HG02970 (cell line): ENCODE data around the gene PRSS3.
"Not testable (repeated sequence)": the region's sequence is repeated elsewhere in the genome, so short reads cannot be mapped to it uniquely, and the experiment has no call there.

Source experiments
- ATAC-seq: cut with Tn5 transposase; IDR thresholded peaks from one replicate; pipeline ENCODE4 v1.9.1; 2021; ENCODE audit warnings: mild to moderate bottlenecking, moderate library complexity, moderate number of reproducible peaks; ENCODE audit not compliant: unreplicated experiment, low FRiP score

Gene PRSS3

DNA sequence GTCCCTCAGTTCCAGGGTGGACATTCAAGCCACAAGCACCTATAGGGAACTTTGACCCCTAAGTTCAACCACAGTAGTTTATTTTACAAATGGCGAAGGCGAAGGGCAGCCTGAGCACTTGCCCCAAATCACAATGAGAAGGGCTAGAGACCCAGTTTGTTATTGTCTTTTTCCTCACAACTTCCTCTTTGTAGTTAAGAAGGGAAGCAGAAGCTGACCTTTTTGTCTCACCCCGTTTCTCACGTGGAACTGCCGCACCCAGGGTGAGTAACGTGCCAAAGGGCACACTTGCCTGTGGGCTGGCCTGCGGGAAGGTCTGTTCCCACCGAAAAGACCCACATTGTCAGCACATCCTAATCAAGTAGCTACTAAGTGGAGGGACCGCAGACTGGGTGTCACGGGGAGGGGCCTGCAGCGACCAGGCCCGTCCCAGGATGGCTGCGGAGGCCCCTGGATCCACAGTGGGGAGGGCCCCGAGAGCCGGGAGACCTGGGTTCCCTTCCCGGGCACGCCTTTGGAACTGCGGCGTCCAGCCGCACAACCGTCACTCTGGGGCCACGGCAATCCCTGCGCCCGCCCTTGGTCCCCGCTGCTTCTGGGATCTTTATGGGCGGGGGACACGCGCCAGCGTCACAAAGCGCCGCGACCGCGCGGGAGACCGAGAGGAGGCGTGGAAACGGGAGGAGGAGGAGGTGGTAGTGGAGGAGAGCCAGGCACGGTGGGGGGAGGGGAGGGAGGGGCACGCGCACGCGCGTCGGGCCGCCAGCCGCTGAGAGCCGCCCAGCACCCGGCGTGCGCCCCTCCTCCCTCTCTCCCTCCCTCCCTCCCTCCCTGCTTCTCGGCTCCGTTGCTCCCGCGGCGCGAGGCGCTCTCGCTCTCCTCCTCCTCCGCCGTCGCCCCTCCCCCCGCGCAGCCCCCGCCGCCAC is 21.2 kb downstream of the PRSS3 start, which contains the start of gene UBE2R2:
Gene UBE2R2, plus strand, starts transcription at position 834 of the 926 bp plus-strand sequence. CDS start 598 bp downstream, outside the sequence.
- ATAC-seq, result peak; percentile 61

DNA sequence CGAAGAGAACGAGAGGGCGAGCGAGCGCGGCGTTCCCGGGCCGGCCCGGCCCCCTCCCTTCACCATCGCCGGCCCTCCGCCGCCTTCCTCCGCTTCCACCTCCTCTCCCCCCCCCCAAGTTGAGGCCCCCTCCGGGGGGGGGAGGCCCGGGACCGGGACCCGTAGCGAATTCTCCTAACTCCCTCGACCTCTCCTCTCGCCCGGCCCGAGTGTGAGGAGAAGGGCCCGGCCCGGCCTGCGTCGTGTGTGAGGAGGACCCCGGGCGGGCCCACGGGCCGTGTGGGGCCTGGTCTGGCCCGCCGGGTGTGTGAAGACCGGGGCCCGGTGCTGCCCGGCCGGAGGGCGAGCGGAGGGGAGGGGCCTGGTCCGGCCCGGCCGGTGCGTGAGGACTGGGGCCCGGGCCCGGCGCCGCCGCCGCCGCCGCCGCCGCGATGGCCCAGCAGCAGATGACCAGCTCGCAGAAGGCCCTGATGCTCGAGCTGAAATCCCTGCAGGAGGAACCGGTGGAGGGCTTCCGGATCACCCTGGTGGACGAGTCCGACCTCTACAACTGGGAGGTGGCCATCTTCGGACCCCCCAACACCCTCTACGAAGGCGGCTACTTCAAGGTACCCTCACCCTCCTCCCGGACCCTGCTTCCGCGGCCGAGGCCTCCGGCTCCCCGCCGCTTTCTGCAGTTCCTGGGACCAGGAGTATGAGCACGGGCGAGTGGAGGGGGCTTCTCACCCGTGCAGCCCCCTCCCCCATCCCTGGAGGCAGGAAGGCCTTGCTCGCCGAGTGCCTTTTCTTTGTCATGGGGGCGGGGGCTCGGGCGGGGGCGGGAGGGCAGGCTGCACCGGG is 22.2 kb downstream of the PRSS3 start:
- peak; percentile 27 for ATAC-seq

DNA sequence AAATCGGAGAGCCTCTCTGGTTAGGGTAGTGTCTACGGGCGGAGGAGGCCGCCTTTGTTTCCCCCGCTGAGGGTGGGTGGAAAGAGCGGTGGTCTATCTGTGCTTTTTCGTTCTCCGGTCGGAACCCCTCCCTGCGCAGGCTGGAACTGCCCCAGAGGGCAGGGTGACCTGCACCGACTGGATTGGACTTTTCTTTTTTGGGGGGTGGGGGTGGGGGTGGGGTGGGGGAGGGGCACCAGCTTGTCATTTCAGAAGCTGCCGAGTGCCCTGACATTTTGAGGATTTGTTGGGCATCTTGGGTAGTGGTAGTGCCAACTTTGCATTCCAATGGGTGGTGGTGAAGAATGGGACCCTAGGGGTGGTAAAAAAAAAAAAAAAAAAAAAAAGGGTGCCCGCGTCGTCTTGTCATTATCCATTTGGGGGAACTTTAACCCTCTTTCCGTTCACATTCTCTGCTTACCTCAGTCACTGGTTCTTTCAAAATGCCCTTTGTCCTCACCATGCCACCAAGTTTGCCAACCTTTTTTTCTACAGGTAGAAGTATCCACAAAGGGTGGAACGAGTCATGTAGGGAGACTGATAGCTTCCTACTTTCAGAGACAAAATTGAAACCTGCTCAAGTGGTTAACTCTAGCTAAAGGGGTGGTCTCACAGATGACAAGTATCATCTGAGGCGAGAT is 22.9 kb downstream of the PRSS3 start:
- no peak for ATAC-seq

DNA sequence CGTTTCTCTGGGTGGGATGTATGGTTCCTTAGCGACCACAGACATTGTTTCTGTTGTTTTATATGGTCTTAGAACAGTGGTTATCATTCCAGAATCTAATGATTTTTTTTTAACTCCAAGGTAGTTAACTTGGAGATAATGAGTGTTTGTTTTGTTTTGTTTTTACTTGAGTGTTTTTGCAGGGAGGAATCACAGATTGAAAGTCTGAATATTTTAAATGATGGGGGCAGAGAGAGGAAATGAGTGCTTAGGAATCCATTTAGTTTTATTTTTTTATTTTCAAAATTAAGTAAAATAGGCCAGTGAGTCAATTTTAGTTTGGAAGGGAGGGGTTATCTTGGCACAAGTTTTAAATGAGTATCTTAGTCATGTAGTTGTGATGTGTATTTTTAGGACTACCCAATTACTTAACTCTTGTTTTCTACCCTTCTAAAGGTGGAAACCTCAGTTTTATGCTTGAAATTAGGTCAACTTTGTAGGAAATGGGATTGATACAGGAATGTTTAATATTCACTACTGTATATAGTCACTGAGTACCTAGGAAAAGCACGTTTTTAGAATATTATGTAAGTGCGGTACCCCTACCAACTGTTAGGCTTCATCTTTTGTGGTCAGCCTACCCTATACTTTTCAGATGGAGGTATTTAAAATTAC is 23.6 kb downstream of the PRSS3 start:
- no peak for ATAC-seq

DNA sequence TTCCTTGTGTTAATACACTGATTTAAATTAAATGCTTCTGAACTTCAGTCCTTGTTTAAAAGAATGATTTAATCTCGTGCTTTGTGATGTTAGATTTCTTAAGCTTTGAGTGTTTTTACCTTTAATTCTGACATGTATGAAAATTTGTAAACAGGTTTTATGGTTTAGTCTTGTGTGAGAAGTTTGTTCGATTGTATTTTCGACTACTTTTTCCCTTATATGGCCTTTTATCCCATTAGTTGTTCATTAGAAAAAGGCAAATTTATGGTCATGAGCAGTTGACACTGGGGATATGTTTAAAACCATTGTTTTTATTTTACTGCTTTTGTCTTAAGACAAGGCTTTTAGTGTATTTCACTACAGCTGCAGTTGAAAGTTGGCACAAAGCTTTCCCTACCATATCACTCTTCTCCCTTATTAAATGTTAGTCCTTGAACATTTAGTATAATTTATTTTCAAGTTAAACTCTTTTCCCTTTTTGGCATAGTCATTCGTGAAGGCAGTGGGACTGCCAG is 24.9 kb downstream of the PRSS3 start:
- no peak for ATAC-seq

DNA sequence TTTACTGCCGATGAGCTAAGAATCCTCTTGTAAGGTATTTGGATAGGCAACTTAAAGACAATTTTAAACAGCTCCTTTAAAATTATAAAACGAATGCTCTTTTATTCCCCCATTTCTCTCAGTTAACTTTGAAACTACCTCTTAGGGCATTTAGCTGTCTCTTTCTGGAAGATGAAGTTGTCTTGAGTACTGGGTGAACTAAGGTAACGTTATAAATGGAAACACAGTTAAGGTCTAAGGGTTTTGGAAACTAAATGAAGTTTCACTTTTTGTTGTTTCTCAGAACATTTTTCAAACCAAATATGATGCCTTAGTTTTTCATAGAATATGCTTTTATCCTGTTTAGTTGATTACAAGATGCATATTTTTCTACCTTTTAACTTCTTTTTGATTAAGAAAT is 28.4 kb downstream of the PRSS3 start:
- ATAC-seq, result no peak

DNA sequence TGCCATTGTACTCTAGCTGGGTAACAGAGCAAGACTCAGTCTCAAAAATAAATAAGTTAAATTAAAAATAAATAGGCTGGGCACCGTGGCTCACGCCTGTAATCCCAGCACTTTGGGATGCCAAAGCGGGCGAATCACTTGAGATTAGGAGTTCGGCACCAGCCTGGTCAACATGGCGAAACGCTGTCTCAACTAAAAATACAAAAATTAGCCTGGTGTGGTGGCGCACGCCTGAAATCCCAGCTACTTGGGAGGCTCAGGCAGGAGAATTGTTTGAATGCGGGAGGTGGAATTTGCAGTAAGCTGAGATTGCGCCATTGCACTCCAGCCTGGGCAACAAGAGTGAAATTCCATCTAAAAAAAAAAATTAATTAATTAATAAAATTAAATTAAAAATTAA is 31.9 kb downstream of the PRSS3 start:
- not testable (repeated sequence) for ATAC-seq

DNA sequence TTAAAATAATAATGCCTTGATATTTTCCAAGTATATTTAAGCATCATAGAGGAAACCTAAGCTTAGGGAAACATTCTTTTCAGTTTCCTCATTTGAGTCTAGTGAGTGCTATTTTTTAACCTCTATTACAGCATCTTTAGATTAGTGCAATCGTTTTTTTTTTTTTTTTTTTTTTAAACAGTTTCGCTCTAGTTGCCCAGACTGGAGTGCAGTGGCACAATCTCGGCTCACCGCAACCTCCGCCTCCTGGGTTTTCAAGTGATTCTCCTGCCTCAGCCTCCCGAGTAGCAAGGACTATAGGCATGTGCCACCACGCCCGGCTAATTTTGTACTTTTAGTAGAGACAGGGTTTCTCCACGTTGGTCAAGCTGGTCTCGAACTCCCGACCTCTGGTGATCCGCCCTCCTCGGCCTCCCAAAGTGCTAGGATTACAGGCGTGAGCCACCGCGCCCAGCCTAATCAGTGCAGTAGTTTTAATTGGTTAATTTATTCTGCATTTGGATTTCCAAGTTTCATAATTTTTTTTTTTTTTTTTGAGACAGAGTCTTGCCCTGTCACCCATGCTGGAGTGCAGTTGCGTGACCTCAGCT is 34.4 kb downstream of the PRSS3 start:
- not testable (repeated sequence) for ATAC-seq

DNA sequence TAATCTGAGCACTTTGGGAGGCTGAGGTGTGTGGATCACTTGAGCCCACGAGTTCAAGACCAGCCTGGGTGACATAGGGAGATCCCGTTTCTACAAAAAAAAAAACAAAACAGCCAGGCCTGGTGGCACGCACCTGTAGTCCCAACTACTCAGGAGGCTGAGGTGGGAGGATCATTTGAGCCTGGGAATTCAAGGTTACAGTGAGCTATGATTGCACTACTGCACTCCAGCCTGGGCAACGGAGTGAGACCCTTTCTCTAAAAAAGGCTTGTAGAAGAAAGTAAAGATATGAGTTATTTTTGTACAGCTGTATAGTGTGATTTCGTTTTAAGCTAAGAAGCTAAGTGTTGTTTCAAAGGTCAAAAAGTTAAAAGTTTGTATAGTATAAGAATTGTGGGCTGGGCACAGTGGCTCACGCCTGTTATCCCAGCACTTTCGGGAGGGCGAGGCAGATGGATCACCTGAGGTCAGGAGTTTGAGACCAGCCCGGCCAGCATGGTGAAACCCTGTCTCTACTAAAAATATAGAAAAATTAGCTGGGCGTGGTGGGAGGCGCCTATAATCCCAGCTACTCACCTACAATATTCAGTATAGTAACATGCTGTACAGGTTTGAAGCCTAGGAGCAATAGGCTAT is 40.4 kb downstream of the PRSS3 start:
- no peak for ATAC-seq

DNA sequence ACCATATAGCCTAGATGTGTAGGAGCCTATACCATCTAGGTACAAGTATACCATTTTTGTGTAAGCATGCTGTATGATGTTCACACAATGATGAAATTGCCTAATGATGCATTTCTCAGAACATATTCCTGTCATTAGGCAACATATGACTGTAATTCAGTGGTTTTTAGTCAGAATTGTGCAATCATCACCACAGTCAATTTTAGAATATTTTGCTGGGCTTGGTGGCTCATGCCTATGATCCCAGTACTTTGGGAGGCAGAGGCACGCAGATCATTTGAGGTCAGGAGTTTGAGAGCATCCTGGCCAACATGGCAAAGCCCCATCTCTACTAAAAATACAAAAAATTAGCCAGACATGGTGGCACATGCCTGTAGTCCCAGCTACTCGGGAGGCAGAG is 40.9 kb downstream of the PRSS3 start:
- not testable (repeated sequence) for ATAC-seq

DNA sequence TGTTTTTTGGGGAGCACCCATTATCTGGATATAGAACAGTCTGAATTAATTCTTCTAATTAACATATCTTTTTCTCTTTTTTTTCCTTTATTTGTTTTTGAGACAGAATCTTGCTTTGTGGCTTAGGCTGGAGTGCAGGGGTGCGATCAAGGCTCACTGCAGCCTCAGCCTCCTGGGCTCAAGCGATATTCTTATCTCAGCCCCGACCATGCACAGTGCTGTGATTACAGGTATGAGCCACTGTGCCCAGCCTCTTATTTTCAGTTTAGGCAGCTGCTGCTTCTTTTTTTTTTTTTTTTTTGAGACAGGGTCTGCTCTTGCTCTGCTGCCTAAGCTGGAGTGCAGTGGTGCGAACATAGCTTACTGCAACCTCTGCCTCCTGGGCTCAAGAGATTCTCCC is 41.8 kb downstream of the PRSS3 start:
- ATAC-seq, result no peak

DNA sequence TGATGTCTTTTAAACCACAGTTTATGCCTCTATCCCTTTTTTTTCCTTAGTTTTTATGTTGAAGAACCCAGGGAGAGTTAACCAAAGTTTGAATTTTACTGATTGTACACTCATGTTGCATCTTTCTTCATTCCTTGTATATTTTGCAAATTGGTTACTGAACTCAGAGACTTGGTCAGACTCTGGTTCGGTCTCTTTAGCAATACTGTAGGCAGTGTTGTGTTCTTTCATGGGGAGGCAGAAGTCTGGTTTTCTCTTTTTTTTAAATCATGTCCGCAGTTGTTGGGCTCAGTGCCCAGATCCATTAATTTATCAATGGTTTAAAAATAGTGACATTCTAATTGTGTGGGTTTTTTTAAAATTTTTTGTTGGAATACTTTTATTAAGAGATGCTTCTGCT is 45.0 kb downstream of the PRSS3 start:
- no peak for ATAC-seq

DNA sequence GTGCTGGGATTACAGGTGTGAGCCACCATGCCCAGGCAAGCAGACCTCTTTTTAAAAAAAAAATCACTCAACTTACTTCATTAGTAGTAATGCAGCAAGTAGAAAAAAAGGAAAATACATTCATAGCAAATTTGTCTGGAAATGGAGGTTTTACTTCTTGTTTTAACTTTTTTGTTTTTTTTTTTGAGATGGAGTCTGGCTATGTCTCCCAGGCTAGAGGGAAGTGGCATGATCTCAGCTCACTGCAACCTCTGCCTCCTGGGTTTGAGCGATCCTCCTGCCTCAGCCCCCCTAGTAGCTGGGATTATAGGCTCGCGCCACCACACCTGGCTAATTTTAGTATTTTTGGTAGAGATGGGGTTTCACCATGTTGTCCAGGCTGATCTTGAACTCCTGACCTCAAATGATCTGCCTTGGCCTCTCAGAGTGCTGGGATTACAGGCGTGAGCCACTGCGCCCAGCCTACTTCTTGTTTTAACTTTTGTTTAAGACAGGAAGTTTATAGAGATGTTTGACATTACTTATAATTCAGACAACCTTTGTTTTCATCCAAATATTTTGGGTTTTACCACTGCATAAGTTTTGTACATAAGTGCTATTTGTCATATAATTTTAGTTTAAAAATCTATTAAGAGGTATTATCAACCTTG is 48.1 kb downstream of the PRSS3 start:
- no peak for ATAC-seq

DNA sequence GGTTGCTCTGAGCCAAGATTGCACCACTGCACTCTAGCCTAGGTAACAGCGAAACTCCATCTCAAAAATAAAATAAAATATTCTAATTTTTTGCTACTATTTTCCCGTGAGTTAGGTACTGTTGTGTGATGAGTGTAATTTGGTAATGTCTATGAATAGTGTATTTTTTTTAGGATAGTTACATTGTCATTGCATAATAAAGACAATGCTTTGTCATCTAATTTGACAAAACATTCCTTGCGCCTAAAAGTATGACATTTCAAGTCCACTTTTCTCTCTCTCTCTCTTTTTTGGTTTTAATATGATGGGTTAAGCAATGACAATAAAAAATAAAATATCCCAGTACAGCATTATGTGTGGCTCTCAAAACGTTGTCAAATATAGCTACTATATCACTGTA is 50.9 kb downstream of the PRSS3 start:
- ATAC-seq, result no peak

DNA sequence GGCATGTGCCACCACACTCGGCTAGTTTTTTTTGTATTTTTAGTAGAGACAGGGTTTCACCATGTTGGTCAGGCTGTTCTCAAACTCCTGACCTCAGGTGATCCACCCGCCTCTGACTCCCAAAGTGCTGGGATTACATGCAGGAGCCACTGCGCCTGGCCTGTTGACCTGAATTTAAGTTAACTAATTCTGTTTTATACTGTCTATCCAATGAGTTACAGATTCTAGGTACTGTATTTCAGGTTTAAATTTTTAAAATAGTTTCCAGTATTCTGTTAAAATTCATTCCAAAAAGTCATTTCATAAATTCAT is 52.5 kb downstream of the PRSS3 start:
- ATAC-seq, result not testable (repeated sequence)
